ENCODE results near the gene ZNF217. TPM values are rescaled to one million over a fixed set of nuclear protein-coding genes. Genes with fewer than 3 reads are reported as not detected.
A peak's percentile ranks its signal among the peaks of the same experiment; 100 is the strongest.
"Not testable (repeated sequence)": the region's sequence is repeated elsewhere in the genome, so short reads cannot be mapped to it uniquely, and the experiment has no call there.

ZNF217 gene
- total RNA-seq, 6 experiments from 2014 or later = 11.3 to 27.1 (median 15.8) TPM

GRCh38 chr20:53625311-53626129, 31.9 kb upstream of the ZNF217 start:
- intact Hi-C loops (cut with DNase I) = no loop called here
- Histone ChIP-seq H3K27me3 (no peaks in the 10 kb centered on the region), H3K9me3 (no peaks in the 10 kb centered on the region), H3K36me3 (no peaks in the 10 kb centered on the region), H3K27ac (no peak overlapping the region), H3K4me3 (no peak overlapping the region), H3K4me1 (peaks cover 0 to 36% (median 7%) of the 10 kb centered on the region in 4 donors)
- 61% methylated on average over 9 of the region's 9 CpGs for WGBS (ENCODE audit: insufficient coverage, low coverage, low lambda C conversion rate, missing lambda C conversion rate)
- DNase-seq (peak in 2 of 3 donors; percentile 7 to 34), ATAC-seq (no peak)
- TF ChIP-seq CTCF (IDR thresholded peaks at IDR 0.05) (no peak), POLR2A (IDR thresholded peaks at IDR 0.05) (no peak)

- H3K4me1 ChIP-seq = peaks cover 0 to 36% (median 7%) of the 10 kb centered on the region in 4 donors
- H3K9me3 ChIP-seq; H3K4me3 ChIP-seq; ATAC-seq; H3K27me3 ChIP-seq; DNase-seq; H3K36me3 ChIP-seq; intact Hi-C loops (cut with DNase I): not testable (repeated sequence)
- H3K27ac ChIP-seq = peak overlapping the region; percentile 85 to 97 (median 90)
- 40% methylated on average over 7 of the region's 7 CpGs for WGBS (ENCODE audit: insufficient coverage, low coverage, low lambda C conversion rate, missing lambda C conversion rate)
These were observed 31.2 kb upstream of the ZNF217 start for GRCh38 chr20:53624927-53625250.

GRCh38 chr20:53623454-53624211, 30.0 kb upstream of the ZNF217 start:
- peak; percentile 73 to 80 (median 77) for DNase-seq
- TF ChIP-seq CTCF (IDR thresholded peaks at IDR 0.05) (no peak), POLR2A (IDR thresholded peaks at IDR 0.05) (no peak)
- Histone ChIP-seq H3K4me1 (peaks cover 0 to 36% (median 7%) of the 10 kb centered on the region in 4 donors), H3K36me3 (no peaks in the 10 kb centered on the region), H3K4me3 (peak overlapping the region; percentile 15 to 53 (median 39)), H3K27ac (peak overlapping the region; percentile 85 to 97 (median 90)), H3K9me3 (no peaks in the 10 kb centered on the region), H3K27me3 (no peaks in the 10 kb centered on the region)
- intact Hi-C loops (cut with DNase I) = no loop called here
- WGBS (ENCODE audit: insufficient coverage, low coverage, low lambda C conversion rate, missing lambda C conversion rate) = 2% methylated on average over 12 of the region's 13 CpGs
- peak; percentile 73 to 84 (median 78) for ATAC-seq

- Histone ChIP-seq H3K27me3 (no peaks in the 10 kb centered on the region), H3K4me1 (peaks cover 0 to 36% (median 7%) of the 10 kb centered on the region in 4 donors), H3K9me3 (no peaks in the 10 kb centered on the region), H3K36me3 (no peaks in the 10 kb centered on the region), H3K4me3 (peak overlapping the region; percentile 15 to 53 (median 39)), H3K27ac (peak overlapping the region; percentile 85 to 97 (median 90))
- WGBS (ENCODE audit: insufficient coverage, low coverage, low lambda C conversion rate, missing lambda C conversion rate) = 0% methylated on average over 3 of the region's 3 CpGs
- ATAC-seq (no peak), DNase-seq (no peak)
- TF ChIP-seq POLR2A (IDR thresholded peaks at IDR 0.05) (no peak), CTCF (IDR thresholded peaks at IDR 0.05) (no peak)
- intact Hi-C loops (cut with DNase I) = no loop called here
These were observed 29.5 kb upstream of the ZNF217 start for GRCh38 chr20:53623134-53623453.

Data from right lobe of liver (tissue), 6 donors.